Ishikawa (cell line): ENCODE measurements around the gene NHLRC3.

ENCODE experiments used
- CEBPB ChIP-seq: IDR thresholded peaks from 2 replicates; pipeline ENCODE4 v1.6.1; 2012
- CREB1 ChIP-seq: IDR thresholded peaks from 2 replicates; pipeline ENCODE4 v1.6.1; 2012; ENCODE audit warnings: low read depth
- EGR1 ChIP-seq: IDR thresholded peaks from 2 replicates; pipeline ENCODE4 v1.6.1; 2012
- EP300 ChIP-seq: IDR thresholded peaks from 2 replicates; pipeline ENCODE4 v1.6.1; 2012; ENCODE audit warnings: borderline replicate concordance
- FOXM1 ChIP-seq: IDR thresholded peaks from 2 replicates; pipeline ENCODE4 v1.6.1; 2012; ENCODE audit warnings: low read depth, borderline replicate concordance
- MAX ChIP-seq: IDR thresholded peaks from 2 replicates; pipeline ENCODE4 v1.6.1; 2012
- NFIC ChIP-seq: IDR thresholded peaks from 2 replicates; pipeline ENCODE4 v1.6.1; 2012
- RAD21 ChIP-seq: IDR thresholded peaks from 2 replicates; pipeline ENCODE4 v1.6.1; 2012; ENCODE audit warnings: low read depth
- REST ChIP-seq: IDR thresholded peaks from 2 replicates; pipeline ENCODE4 v1.6.1; 2012; ENCODE audit warnings: low read depth, mild to moderate bottlenecking
- TAF1 ChIP-seq: IDR thresholded peaks from 2 replicates; pipeline ENCODE4 v1.6.1; 2012; ENCODE audit warnings: low read depth, mild to moderate bottlenecking
- TCF12 ChIP-seq: IDR thresholded peaks from 2 replicates; pipeline ENCODE4 v1.6.1; 2012; ENCODE audit warnings: low read depth
- TEAD4 ChIP-seq: IDR thresholded peaks from 2 replicates; pipeline ENCODE4 v1.6.1; 2012
- YY1 ChIP-seq: IDR thresholded peaks from 2 replicates; pipeline ENCODE4 v1.6.1; 2012; ENCODE audit warnings: low read depth
- ZBTB7A ChIP-seq: IDR thresholded peaks from 2 replicates; pipeline ENCODE4 v1.6.1; 2012; ENCODE audit warnings: low read depth
- TF ChIP-seq, protein P1 (sequence below): IDR thresholded peaks from 2 replicates; pipeline ENCODE4 v1.6.1; 2012

Gene NHLRC3

DNA sequence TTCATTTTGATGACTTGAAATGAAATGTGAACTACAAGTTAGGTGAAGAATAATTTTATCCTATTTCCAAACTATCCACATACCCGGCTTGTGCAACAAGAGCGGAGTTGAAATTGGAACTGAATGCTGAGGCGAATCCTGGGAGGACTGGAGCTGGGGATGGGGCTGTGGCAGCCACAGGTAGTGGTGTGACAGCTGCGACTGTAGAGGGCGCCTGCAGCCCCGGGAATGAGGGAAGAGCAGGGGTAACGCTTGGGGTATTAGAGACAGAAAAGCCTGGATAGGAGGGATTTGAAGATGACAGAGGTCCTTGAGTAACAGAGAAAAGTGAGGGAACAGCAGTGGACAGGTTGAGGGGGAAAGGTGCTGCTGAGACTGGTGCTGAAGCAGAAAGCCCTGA, 25.6 kb upstream of the NHLRC3 start:
- TF ChIP-seq ZBTB7A = no peak

DNA sequence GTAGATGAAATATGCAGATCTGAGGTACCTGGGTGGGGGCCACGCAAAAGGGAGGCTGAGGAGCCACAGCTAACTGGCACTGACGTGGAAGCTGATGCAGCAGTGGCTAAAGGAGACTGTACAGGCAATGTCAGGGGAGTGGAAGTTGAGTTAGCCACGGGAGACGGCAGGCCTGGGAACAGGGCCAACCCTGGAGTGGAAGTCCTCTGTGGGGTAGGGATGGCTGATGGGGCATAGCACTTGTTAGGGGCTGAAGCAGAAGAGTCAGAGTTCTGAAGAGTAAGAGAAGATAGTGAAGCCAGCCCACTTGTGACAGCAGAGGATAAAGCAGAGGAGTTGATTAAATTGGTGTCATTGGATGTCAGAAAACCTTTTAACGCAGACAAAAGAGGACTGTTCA, 24.8 kb upstream of the NHLRC3 start:
- TF ChIP-seq FOXM1 = no peak
- TF ChIP-seq RAD21 = no peak
- no peak for TF ChIP-seq CEBPB
- no peak for TF ChIP-seq YY1
- no peak for TF ChIP-seq MAX
- no peak for TF ChIP-seq EP300
- TF ChIP-seq TCF12 = no peak
- TF ChIP-seq, protein P1, sequence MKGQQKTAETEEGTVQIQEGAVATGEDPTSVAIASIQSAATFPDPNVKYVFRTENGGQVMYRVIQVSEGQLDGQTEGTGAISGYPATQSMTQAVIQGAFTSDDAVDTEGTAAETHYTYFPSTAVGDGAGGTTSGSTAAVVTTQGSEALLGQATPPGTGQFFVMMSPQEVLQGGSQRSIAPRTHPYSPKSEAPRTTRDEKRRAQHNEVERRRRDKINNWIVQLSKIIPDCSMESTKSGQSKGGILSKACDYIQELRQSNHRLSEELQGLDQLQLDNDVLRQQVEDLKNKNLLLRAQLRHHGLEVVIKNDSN = no peak
- TF ChIP-seq TAF1 = no peak
- TF ChIP-seq REST = no peak

GRCh38 chr13:39016087-39016486, 22.2 kb upstream of the NHLRC3 start:
- TF ChIP-seq TEAD4 (no peak), EP300 (no peak), FOXM1 (no peak), RAD21 (no peak), REST (no peak), YY1 (no peak), TCF12 (no peak), MAX (no peak), TAF1 (no peak)

- TF ChIP-seq EP300 = no peak
- TF ChIP-seq FOXM1 = no peak
- no peak for TF ChIP-seq EGR1
- peak; percentile 29; the same call in 1 of the 2 replicates for TF ChIP-seq RAD21
- no peak for TF ChIP-seq NFIC
- TF ChIP-seq REST = no peak
- no peak for TF ChIP-seq CEBPB
- TF ChIP-seq MAX = no peak
Observed at GRCh38 chr13:39016787-39017186, 21.5 kb upstream of the NHLRC3 start.

GRCh38 chr13:39020853-39021462, 17.3 kb upstream of the NHLRC3 start:
- no peak for TF ChIP-seq TAF1
- TF ChIP-seq REST = no peak
- no peak for TF ChIP-seq NFIC
- no peak for TF ChIP-seq FOXM1
- TF ChIP-seq, protein P1 = no peak
- no peak for TF ChIP-seq TCF12
- no peak for TF ChIP-seq TEAD4
- no peak for TF ChIP-seq ZBTB7A
- TF ChIP-seq CEBPB = no peak
- TF ChIP-seq EGR1 = no peak
- TF ChIP-seq EP300 = no peak
- TF ChIP-seq RAD21 = no peak
- TF ChIP-seq YY1 = no peak
- no peak for TF ChIP-seq CREB1
- TF ChIP-seq MAX = no peak
